Activated effector memory CD4-positive, alpha-beta T cell treated with anti-CD3 and anti-CD28 coated beads, Interleukin-2, amount 50 U/mL, for 16 hours (primary cell): Measurements from ENCODE around the gene KRABD2.
"Not testable (repeated sequence)": the region's sequence is repeated elsewhere in the genome, so short reads cannot be mapped to it uniquely, and the experiment has no call there.

ENCODE experiments used
- DNase-seq: peaks from one replicate; pipeline ENCODE4 v3.0.0-alpha.2; 2020

Gene KRABD2

GRCh38 chr17:8357910-8358309 lies 18.6 kb downstream of the KRABD2 start:
- no peak for DNase-seq

GRCh38 chr17:8354236-8354635 lies 22.3 kb downstream of the KRABD2 start:
- DNase-seq: no peak

- DNase-seq: no peak
Observed at GRCh38 chr17:8353736-8354135, 22.8 kb downstream of the KRABD2 start.

GRCh38 chr17:8350339-8350738 lies 26.2 kb downstream of the KRABD2 start:
- DNase-seq: no peak

- not testable (repeated sequence) for DNase-seq
Observed at GRCh38 chr17:8347001-8347400, 29.5 kb downstream of the KRABD2 start.

- DNase-seq: no peak
Observed at GRCh38 chr17:8345951-8346665, 30.4 kb downstream of the KRABD2 start.

GRCh38 chr17:8345052-8345690 lies 31.3 kb downstream of the KRABD2 start:
- DNase-seq: no peak

GRCh38 chr17:8341456-8341855 lies 35.0 kb downstream of the KRABD2 start:
- no peak for DNase-seq

GRCh38 chr17:8339540-8339939 lies 37.0 kb downstream of the KRABD2 start, which contains the start of gene ODF4:
TSS of gene ODF4 (plus strand) at chr17:8339840. CDS start at chr17:8340052, 212 bp downstream.
- DNase-seq: no peak

- DNase-seq: no peak
Observed at GRCh38 chr17:8338753-8339140, 37.8 kb downstream of the KRABD2 start.

GRCh38 chr17:8337802-8338752 lies 38.4 kb downstream of the KRABD2 start:
- DNase-seq: no peak

- no peak for DNase-seq
Observed at GRCh38 chr17:8333281-8333680, 43.2 kb downstream of the KRABD2 start.

GRCh38 chr17:8332688-8333087 lies 43.8 kb downstream of the KRABD2 start:
- DNase-seq: no peak

- no peak for DNase-seq
Observed at GRCh38 chr17:8332128-8332527, 44.4 kb downstream of the KRABD2 start.

GRCh38 chr17:8327303-8327649 lies 49.2 kb downstream of the KRABD2 start:
- DNase-seq: no peak
